HFFc6 (cell line): ENCODE results near the gene RASSF4. TPM values are rescaled to one million over a fixed set of nuclear protein-coding genes. Genes with fewer than 3 reads are reported as not detected.

Experiments used
- DNase-seq: peaks from one replicate; pipeline ENCODE4 v3.0.0-alpha.2; 2018
- H3K27ac Mint-ChIP-seq: 2 replicates; pipeline ENCODE4 v1.8.0; 2020; ENCODE audit warnings: mild to moderate bottlenecking, mixed read lengths
- H3K27me3 Mint-ChIP-seq: 2 replicates; pipeline ENCODE4 v1.8.0; 2021; ENCODE audit warnings: mild to moderate bottlenecking, moderate library complexity, mixed read lengths; ENCODE audit not compliant: insufficient read depth
- H3K36me3 Mint-ChIP-seq: 2 replicates; pipeline ENCODE4 v1.8.0; 2021; ENCODE audit warnings: low read depth, mixed read lengths
- H3K4me1 Mint-ChIP-seq: 2 replicates; pipeline ENCODE4 v1.8.0; 2020; ENCODE audit warnings: low read depth, mixed read lengths
- H3K4me3 Mint-ChIP-seq: 2 replicates; pipeline ENCODE4 v1.8.0; 2020; ENCODE audit warnings: mild to moderate bottlenecking, moderate library complexity, mixed read lengths
- H3K9me3 Mint-ChIP-seq: 2 replicates; pipeline ENCODE4 v1.8.0; 2020; ENCODE audit warnings: mild to moderate bottlenecking, mixed read lengths
- total RNA-seq, 6 experiments: library from RNA; stranded (reverse); fragmentation: NEBNext Ultra II Directional; extraction: Animal tissue kit (Norgen Biotek cat#: 25700); gene quantifications; 2 replicates in 1 of 6; 3 replicates in 5 of 6; pipeline ENCODE4 v1.2.3, GENCODE V29; 2021
- TF ChIP-seq, protein P1 (sequence below): fragments of 200-600 bp; sonication (generic); IDR thresholded peaks from 2 replicates; pipeline ENCODE4 v1.5.0; 2021; ENCODE audit warnings: antibody characterized with exemption, mild to moderate bottlenecking

RASSF4 gene
- total RNA-seq, 6 experiments from 2014 or later: 1.1 to 3.8 (median 2.9) TPM

DNA sequence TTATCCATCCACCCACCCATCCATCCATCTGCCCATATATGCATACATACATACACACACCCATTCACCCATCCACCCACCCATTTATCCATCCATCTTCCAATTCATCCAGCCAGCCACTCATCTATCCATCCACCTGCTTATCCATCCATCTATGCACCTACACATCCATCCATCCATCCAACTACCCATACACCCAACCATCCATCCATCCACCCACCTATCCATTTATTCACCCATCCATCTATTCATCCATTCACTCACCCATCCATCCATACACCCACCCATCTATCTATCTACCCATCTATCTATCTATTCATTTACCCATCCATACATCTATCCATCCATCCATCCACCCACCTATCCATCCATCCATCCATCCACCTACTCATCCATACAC is 31.1 kb upstream of the RASSF4 start:
- Mint-ChIP-seq H3K4me3 (no peak overlapping the region), H3K27me3 (peaks cover 12% of the 10 kb centered on the region), H3K9me3 (no peaks in the 10 kb centered on the region), H3K27ac (no peak overlapping the region), H3K4me1 (no peaks in the 10 kb centered on the region), H3K36me3 (no peaks in the 10 kb centered on the region)
- no peak for DNase-seq
- TF ChIP-seq, protein P1, sequence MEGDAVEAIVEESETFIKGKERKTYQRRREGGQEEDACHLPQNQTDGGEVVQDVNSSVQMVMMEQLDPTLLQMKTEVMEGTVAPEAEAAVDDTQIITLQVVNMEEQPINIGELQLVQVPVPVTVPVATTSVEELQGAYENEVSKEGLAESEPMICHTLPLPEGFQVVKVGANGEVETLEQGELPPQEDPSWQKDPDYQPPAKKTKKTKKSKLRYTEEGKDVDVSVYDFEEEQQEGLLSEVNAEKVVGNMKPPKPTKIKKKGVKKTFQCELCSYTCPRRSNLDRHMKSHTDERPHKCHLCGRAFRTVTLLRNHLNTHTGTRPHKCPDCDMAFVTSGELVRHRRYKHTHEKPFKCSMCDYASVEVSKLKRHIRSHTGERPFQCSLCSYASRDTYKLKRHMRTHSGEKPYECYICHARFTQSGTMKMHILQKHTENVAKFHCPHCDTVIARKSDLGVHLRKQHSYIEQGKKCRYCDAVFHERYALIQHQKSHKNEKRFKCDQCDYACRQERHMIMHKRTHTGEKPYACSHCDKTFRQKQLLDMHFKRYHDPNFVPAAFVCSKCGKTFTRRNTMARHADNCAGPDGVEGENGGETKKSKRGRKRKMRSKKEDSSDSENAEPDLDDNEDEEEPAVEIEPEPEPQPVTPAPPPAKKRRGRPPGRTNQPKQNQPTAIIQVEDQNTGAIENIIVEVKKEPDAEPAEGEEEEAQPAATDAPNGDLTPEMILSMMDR: no peak

DNA sequence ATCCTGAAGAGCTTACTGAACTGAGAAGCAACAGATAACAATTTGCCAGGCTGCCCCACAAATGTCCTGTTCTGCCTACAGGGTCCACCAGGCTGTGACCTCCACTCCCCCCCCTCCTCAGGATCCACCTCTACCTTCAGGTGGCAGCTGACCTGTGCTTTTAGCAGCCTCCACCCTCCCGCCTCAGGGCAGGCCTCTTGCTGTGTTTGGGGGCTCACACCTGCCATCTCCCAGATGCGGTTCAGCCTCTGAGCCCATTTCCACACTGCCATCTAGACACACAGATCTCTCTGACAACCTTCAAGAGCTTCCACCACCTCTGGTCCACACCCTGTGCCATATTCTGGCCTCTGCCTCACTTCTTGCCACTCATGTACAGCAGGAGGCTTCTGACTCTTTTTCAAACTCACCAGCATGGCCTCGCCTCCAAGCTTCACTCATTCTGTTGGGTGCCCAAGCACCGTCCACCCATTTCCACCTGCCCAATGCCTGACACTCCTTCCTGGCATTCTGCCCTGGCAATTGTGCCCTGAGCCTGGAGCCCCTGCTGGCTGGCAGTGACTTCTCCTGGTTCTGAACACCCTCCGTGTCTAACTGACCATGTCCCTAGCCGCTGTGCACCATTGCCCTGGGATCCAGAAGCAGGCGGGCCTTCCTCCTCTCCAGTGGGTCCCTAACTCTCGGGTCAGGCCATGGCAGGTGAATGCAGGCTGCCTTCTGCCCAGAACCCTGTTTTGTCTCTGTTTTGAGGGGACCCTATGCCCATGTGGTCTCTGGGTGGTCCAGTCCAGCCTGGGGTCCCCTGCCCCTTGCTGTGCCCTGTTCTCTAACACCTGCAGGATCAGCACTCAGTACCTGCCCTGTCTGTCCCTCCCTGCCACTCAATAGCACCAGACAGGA is 30.0 kb upstream of the RASSF4 start:
- H3K27ac Mint-ChIP-seq: no peak overlapping the region
- H3K9me3 Mint-ChIP-seq: no peaks in the 10 kb centered on the region
- TF ChIP-seq, protein P1: no peak
- H3K4me3 Mint-ChIP-seq: no peak overlapping the region
- H3K27me3 Mint-ChIP-seq: peaks cover 11% of the 10 kb centered on the region
- H3K36me3 Mint-ChIP-seq: no peaks in the 10 kb centered on the region
- H3K4me1 Mint-ChIP-seq: no peaks in the 10 kb centered on the region
- no peak for DNase-seq

DNA sequence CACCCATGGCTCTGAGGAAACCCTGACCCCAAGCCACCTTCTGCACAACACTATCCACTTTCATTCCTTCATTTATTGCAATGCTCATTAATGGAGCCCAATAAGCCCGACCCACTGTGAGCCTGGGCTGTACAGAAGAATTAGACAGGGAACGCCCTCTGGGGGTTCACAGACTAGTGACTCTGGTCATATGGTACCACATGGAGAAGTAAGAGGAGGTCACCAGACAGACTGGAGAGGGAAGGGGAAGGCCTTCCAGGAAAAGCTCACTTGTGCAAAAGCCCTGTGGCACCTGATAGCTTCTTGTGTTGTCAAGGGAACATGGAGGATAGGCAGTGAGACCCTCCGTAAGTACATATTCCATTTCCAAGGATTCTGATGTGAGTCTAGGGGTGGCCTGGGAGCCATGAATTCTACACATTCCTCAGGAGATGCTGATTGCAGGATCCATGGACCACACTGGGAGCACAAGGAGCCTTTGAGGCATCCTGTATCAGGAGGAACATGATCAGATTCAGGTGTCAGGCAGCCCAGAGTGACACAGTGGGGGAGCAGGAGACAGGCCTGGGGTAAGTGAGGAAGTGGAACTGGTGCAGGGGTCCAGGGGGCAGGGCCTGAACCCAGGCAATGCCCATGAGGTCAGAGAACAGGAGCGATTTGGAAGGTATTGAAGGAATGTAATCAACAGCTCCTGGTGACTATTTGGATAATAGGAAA is 28.5 kb upstream of the RASSF4 start:
- DNase-seq: no peak
- Mint-ChIP-seq H3K4me1 (peaks cover 11% of the 10 kb centered on the region), H3K9me3 (no peaks in the 10 kb centered on the region), H3K4me3 (no peak overlapping the region), H3K27ac (no peak overlapping the region), H3K36me3 (no peaks in the 10 kb centered on the region), H3K27me3 (peaks cover 11% of the 10 kb centered on the region)
- TF ChIP-seq, protein P1: no peak

DNA sequence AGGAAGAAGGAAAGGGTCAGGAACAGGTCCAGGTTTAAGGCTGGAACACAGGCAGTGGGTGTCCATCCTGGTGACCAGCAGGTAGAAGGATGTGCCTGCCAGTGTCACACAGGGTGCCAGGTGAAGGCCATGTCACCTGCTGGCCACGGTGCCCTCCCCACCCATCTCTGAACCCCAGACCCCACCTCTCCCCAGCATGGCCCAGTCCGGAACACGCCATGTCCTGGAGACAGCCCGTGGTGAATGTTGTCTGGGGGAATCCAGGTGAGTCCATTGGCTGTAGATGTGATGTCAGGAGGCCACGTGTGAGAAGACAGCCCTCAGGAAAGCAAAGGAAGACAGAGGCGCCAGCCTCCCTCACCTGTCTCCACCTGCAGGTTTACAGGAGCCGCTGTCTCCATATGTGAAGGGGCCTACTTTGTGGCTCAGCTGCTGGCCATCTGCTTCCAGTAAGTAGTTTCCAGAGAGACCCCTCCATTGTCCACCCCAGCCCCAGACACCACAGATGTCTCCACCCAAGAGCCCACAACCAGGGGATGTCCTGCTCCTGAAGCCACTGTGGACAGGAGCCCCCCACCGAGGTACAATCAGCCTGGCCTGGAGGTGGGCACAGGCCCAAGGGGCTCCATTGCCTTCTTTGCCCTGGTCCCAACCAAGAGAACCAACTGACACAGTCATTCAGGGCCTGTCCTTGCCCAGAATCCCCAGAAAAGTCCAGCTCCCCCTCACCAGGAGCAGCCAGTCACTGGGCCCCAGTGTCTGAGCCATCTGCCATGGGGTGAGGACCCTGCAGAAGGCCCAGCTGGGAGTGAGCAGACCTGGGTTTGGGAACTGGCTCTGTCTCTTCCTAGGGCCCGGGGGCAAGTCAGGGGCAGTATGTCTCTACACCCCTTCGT is 27.7 kb upstream of the RASSF4 start:
- DNase-seq: no peak
- H3K27ac Mint-ChIP-seq: no peak overlapping the region
- peaks cover 11% of the 10 kb centered on the region for H3K27me3 Mint-ChIP-seq
- H3K9me3 Mint-ChIP-seq: no peaks in the 10 kb centered on the region
- no peak overlapping the region for H3K4me3 Mint-ChIP-seq
- no peaks in the 10 kb centered on the region for H3K36me3 Mint-ChIP-seq
- TF ChIP-seq, protein P1: no peak
- H3K4me1 Mint-ChIP-seq: peaks cover 12% of the 10 kb centered on the region
